AG04450 (cell line): Measurements from ENCODE around the gene VAC14. TPM values are rescaled to one million over a fixed set of nuclear protein-coding genes. Genes with fewer than 3 reads are reported as not detected.
"Not testable (repeated sequence)": the region's sequence is repeated elsewhere in the genome, so short reads cannot be mapped to it uniquely, and the experiment has no call there.

Experiments used
- CTCF ChIA-PET: fragments of 300-600, 350-600 bp; formaldehyde crosslinking; extraction: SDS; loops from one replicate; lab custom pipeline; 2022; ENCODE audit warnings: antibody characterized with exemption, inconsistent platforms; lab: Charles Lee
- POLR2A ChIA-PET: fragments of 350-600 bp; formaldehyde crosslinking; extraction: SDS; loops from one replicate; lab custom pipeline; 2021; ENCODE audit warnings: antibody characterized with exemption, inconsistent platforms; lab: Yijun Ruan, JAX
- DNase-seq: peaks from one replicate; pipeline ENCODE4 v3.0.0-alpha.2; 2011; ENCODE audit warnings: low read depth, low spot score
- H3K27ac ChIP-seq: one replicate; pipeline ENCODE4 v1.5.1; 2012; ENCODE audit warnings: low read depth, low read length, control low read depth
- H3K27me3 ChIP-seq: one replicate; pipeline ENCODE4 v1.6.0; 2012; ENCODE audit warnings: low read length; ENCODE audit not compliant: control insufficient read depth, insufficient read depth
- H3K4me3 ChIP-seq: 2 replicates; pipeline ENCODE4 v1.5.1; 2011; ENCODE audit warnings: mild to moderate bottlenecking, low read depth, low read length, control low read depth
- H3K9me3 ChIP-seq: 2 replicates; pipeline ENCODE4 v1.5.1; 2012; ENCODE audit warnings: low read length; ENCODE audit not compliant: control insufficient read depth, insufficient read depth
- CTCF ChIP-seq: IDR thresholded peaks from 2 replicates; pipeline ENCODE4 v1.5.1; 2011; ENCODE audit warnings: low read depth, low read length, control low read depth, inconsistent platforms
- polyA plus RNA-seq: library from polyadenylated mRNA; depleted of rRNA; stranded (reverse); fragments of >200 nt; gene quantifications from 2 replicates; pipeline ENCODE4 v1.2.3, GENCODE V29; 2011

The VAC14 gene
- polyA plus RNA-seq, 1 experiment: 30.2 TPM

- CTCF ChIA-PET: interaction anchor here (0.6 kb wide), 1 partner anchor 104 kb away, joined by 3 read pairs; no protein-coding TSS in a partner anchor
- POLR2A ChIA-PET: interaction anchor here (0.6 kb wide), 1 partner anchor 14 kb away, joined by 5 read pairs; no protein-coding TSS in a partner anchor
- no peak for TF ChIP-seq CTCF
- Histone ChIP-seq H3K27ac (no peak overlapping the region), H3K27me3 (no peaks in the 10 kb centered on the region), H3K9me3 (no peaks in the 10 kb centered on the region; the same call in 1 of the 2 replicates), H3K4me3 (no peak overlapping the region)
- no peak for DNase-seq
Observed at GRCh38 chr16:70648606-70649005, 152.4 kb downstream of the VAC14 start.

GRCh38 chr16:70647441-70648359 lies 153.3 kb downstream of the VAC14 start:
- TF ChIP-seq CTCF: no peak
- Histone ChIP-seq H3K4me3 (no peak overlapping the region), H3K27me3 (no peaks in the 10 kb centered on the region), H3K27ac (no peak overlapping the region), H3K9me3 (no peaks in the 10 kb centered on the region; the same call in 1 of the 2 replicates)
- ChIA-PET POLR2A (no interaction called here), CTCF (no interaction called here)
- no peak for DNase-seq

GRCh38 chr16:70646260-70647241 lies 154.4 kb downstream of the VAC14 start, which contains the start of gene IL34:
Gene IL34 (plus strand): TSS chr16:70646559. CDS start chr16:70646948, 389 bp downstream.
- DNase-seq: no peak
- ChIA-PET POLR2A (no interaction called here), CTCF (no interaction called here)
- no peak for TF ChIP-seq CTCF
- Histone ChIP-seq H3K9me3 (no peaks in the 10 kb centered on the region; the same call in 1 of the 2 replicates), H3K27me3 (no peaks in the 10 kb centered on the region), H3K27ac (no peak within 1 kb of the TSS), H3K4me3 (no peak within 1 kb of the TSS)

GRCh38 chr16:70644763-70645597 lies 156.0 kb downstream of the VAC14 start:
- Histone ChIP-seq H3K4me3 (no peak overlapping the region), H3K27ac (no peak overlapping the region), H3K27me3 (no peaks in the 10 kb centered on the region), H3K9me3 (no peaks in the 10 kb centered on the region; the same call in 1 of the 2 replicates)
- POLR2A ChIA-PET: no interaction called here
- CTCF ChIA-PET: interaction anchor here (1.6 kb wide), 1 partner anchor 9 kb away, joined by 5 read pairs; no protein-coding TSS in a partner anchor
- no peak for DNase-seq
- TF ChIP-seq CTCF: no peak

GRCh38 chr16:70643264-70643663 lies 157.7 kb downstream of the VAC14 start:
- POLR2A ChIA-PET, DNase-seq, H3K27me3 ChIP-seq, H3K9me3 ChIP-seq, H3K27ac ChIP-seq, H3K4me3 ChIP-seq: not testable (repeated sequence)
- CTCF ChIA-PET: interaction anchor here (1.6 kb wide), 1 partner anchor 10 kb away, joined by 5 read pairs; no protein-coding TSS in a partner anchor
